Activated naive CD4-positive, alpha-beta T cell treated with anti-CD3 and anti-CD28 coated beads, Interleukin-2, amount 50 U/mL, for 72 hours (primary cell): Measurements from ENCODE around the gene MRPS6. TPM values are rescaled to one million over a fixed set of nuclear protein-coding genes. Genes with fewer than 3 reads are reported as not detected.

Experiments
- ATAC-seq, 2 donors: fragments of 150-1000 bp; cut with Tn5 transposase; 2 replicates each; pipeline ENCODE4 v1.10.0; 2021; ENCODE audit warnings: mild to moderate bottlenecking in 2 of 2, moderate library complexity in 2 of 2
- DNase-seq, 2 donors: peaks; one replicate each; pipeline ENCODE4 v3.0.0; 2021 to 2022; ENCODE audit warnings: low spot score in 2 of 2
- H3K27ac Mint-ChIP-seq, 2 donors: one replicate each; pipeline ENCODE4 v1.8.0; 2022; ENCODE audit warnings: mild to moderate bottlenecking in 2 of 2, mixed read lengths in 2 of 2
- H3K36me3 Mint-ChIP-seq, 2 donors: one replicate each; pipeline ENCODE4 v1.8.0; 2022; ENCODE audit warnings: mixed read lengths in 2 of 2
- H3K9me3 Mint-ChIP-seq, 2 donors: one replicate each; pipeline ENCODE4 v1.8.0; 2022; ENCODE audit warnings: mixed read lengths in 2 of 2
- total RNA-seq, 2 donors: library from RNA; stranded (reverse); gene quantifications; one replicate each; pipeline ENCODE4 v1.2.3, GENCODE V29; 2022

The MRPS6 gene
- total RNA-seq, 2 donors from 2014 or later = 114 to 146 TPM

DNA sequence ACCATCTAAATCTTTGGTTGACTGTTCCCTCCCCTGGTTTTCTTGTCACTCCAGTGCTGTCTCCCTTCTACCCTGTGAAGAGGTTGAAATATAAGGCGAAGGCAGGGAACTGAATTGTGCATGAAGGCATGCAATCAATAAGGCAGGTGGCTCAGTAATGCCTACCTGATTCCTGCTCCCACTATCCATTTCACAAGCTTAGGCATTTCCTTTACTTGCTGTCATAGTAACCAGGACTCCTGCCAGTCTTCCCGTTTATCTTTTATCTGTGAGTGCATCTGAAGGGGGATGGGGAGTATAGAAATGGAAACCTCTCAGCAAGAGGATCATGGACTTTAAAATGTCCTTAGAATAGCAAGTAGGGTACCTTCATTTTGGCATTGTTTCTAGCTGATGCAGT is 40.5 kb downstream of the MRPS6 start:
- ATAC-seq = no peak
- peaks cover 3 to 11% of the 10 kb centered on the region in 2 donors for H3K9me3 Mint-ChIP-seq
- DNase-seq = no peak
- no peak overlapping the region for H3K27ac Mint-ChIP-seq
- peaks cover 18 to 67% of the 10 kb centered on the region in 2 donors for H3K36me3 Mint-ChIP-seq

GRCh38 chr21:34115160-34115559 is 41.8 kb downstream of the MRPS6 start:
- H3K27ac Mint-ChIP-seq = no peak overlapping the region
- ATAC-seq (no peak), DNase-seq (no peak)
- H3K9me3 Mint-ChIP-seq = peaks cover 3 to 7% of the 10 kb centered on the region in 2 donors
- H3K36me3 Mint-ChIP-seq = peaks cover 13 to 62% of the 10 kb centered on the region in 2 donors

DNA sequence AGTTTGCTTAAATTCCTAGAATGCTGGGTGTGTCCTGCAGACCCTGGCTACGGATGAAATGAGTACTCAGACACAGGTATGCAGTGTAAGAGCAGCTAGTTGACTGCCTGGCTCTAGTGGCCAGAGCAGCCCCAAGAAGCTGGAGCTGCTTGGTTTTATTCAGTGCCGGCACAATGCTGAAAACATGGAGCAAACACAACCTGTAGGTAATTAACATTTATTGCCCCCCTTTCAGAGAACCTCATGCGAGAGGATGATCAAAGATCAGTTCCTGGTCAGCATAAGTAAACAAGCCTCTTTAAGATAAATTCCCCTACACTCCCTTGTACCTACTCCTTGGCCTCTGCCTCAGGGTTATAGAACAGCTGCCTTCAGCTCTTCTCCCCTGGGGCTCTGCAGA is 43.2 kb downstream of the MRPS6 start:
- ATAC-seq (no peak), DNase-seq (no peak)
- H3K27ac Mint-ChIP-seq = peak overlapping the region in 1 of 2 donors; percentile 18
- peaks cover 13 to 60% of the 10 kb centered on the region in 2 donors for H3K36me3 Mint-ChIP-seq
- H3K9me3 Mint-ChIP-seq = peaks cover 3 to 7% of the 10 kb centered on the region in 2 donors

- peaks cover 5 to 68% of the 10 kb centered on the region in 2 donors for H3K36me3 Mint-ChIP-seq
- ATAC-seq (no peak), DNase-seq (no peak)
- H3K27ac Mint-ChIP-seq = no peak overlapping the region
- H3K9me3 Mint-ChIP-seq = peaks cover 0 to 20% of the 10 kb centered on the region in 2 donors
Measured at GRCh38 chr21:34120867-34121266, 47.5 kb downstream of the MRPS6 start.

DNA sequence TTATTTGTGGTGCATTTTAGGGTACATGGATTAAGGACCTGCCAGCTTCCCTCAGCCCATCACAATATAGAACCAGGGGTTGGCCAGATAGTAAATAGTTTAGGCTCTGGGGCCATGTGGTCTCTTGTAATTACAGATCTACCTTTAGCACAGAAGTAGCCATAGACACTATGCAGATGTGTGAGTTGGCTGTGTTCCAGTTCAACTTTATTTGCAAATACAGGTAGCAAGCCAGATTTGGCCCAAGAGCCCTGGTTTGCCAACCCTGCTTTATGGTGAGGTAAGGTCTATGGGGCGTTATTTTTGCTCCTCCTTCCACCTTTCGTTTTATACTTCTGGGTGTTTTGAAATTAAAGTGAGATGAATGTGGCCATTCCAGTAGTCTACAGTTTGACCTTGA is 48.7 kb downstream of the MRPS6 start:
- Mint-ChIP-seq H3K36me3 (peaks cover 5 to 63% of the 10 kb centered on the region in 2 donors), H3K9me3 (peaks cover 0 to 20% of the 10 kb centered on the region in 2 donors), H3K27ac (peak overlapping the region in 1 of 2 donors; percentile 80)
- DNase-seq (no peak), ATAC-seq (no peak)

GRCh38 chr21:34123609-34124008 is 50.2 kb downstream of the MRPS6 start:
- peaks cover 5 to 52% of the 10 kb centered on the region in 2 donors for H3K36me3 Mint-ChIP-seq
- no peak for DNase-seq
- no peak for ATAC-seq
- H3K27ac Mint-ChIP-seq = peak overlapping the region in 1 of 2 donors; percentile 49
- H3K9me3 Mint-ChIP-seq = peaks cover 0 to 13% of the 10 kb centered on the region in 2 donors

DNA sequence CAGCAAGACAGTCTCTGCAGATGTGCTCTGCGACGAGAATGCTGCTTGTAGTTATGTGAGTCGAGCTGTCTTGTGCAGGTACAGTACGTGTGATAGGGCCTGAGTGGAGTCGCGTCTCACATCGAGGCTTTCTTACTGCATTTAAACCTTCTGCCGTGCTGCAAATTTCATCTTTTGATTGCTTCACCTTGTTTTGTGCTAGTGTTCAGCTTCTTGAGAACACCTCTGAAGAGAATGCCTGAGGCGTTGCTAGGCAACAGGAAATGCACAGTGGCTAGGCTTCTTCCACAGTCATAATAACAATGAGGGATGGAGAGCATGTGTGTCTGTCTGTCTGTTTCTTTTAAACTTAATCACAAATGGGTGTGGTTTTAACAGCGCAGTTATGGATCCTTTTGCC is 52.9 kb downstream of the MRPS6 start:
- no peak for ATAC-seq
- peaks cover 0 to 13% of the 10 kb centered on the region in 2 donors for H3K9me3 Mint-ChIP-seq
- no peak for DNase-seq
- peaks cover 12 to 52% of the 10 kb centered on the region in 2 donors for H3K36me3 Mint-ChIP-seq
- H3K27ac Mint-ChIP-seq = peak overlapping the region in 1 of 2 donors; percentile 73

DNA sequence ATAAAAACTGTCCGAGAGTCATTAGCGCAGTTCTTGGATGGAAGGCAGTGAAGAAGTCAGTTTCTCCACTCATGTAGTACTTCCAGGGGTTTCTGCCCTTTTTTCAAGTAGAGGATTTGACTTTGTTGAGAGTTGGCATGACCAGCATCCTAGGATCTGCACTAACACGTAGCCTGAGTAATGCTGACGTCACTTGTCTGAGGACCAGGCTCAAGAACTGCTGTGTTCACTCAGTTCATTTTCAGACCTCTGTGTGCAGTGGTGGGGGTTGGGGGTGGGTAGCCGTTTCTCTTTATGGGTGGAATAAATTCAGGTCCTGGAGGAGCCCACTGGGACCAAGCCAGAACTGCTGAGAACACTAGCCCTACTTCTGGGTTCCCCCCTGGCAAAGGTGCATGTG is 53.3 kb downstream of the MRPS6 start:
- Mint-ChIP-seq H3K36me3 (peaks cover 16 to 52% of the 10 kb centered on the region in 2 donors), H3K27ac (peak overlapping the region in 1 of 2 donors; percentile 73), H3K9me3 (peaks cover 0 to 13% of the 10 kb centered on the region in 2 donors)
- DNase-seq (no peak), ATAC-seq (no peak)

- no peak for DNase-seq
- H3K27ac Mint-ChIP-seq = peak overlapping the region; percentile 7 to 61
- no peak for ATAC-seq
- peaks cover 21 to 49% of the 10 kb centered on the region in 2 donors for H3K36me3 Mint-ChIP-seq
- H3K9me3 Mint-ChIP-seq = peaks cover 0 to 14% of the 10 kb centered on the region in 2 donors
Measured at GRCh38 chr21:34128124-34128523, 54.7 kb downstream of the MRPS6 start.

DNA sequence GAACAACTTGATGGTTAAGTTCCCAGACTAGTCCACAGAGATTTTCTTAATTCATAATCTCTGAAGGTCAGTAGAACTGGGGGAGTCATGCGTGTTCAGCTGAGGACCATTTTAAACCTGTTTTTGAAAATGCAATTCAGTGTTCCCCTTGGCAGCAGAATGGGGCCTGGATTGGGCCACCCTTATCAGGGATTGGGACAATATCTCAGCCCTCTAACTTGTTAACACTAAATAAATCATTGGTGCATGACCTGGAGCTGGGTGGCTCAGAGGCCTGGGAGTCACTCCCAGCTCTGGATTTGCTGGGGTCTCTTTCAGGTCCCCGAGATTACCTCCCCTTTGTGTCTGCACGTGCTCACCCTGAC is 55.3 kb downstream of the MRPS6 start:
- H3K9me3 Mint-ChIP-seq = peaks cover 3 to 16% of the 10 kb centered on the region in 2 donors
- H3K27ac Mint-ChIP-seq = peak overlapping the region; percentile 88 to 97
- ATAC-seq (no peak), DNase-seq (no peak)
- H3K36me3 Mint-ChIP-seq = peaks cover 26 to 49% of the 10 kb centered on the region in 2 donors

- H3K9me3 Mint-ChIP-seq = peaks cover 5 to 16% of the 10 kb centered on the region in 2 donors
- peaks cover 28 to 47% of the 10 kb centered on the region in 2 donors for H3K36me3 Mint-ChIP-seq
- peak; percentile 64 to 75 for DNase-seq
Measured at GRCh38 chr21:34129039-34129891, 55.9 kb downstream of the MRPS6 start.

DNA sequence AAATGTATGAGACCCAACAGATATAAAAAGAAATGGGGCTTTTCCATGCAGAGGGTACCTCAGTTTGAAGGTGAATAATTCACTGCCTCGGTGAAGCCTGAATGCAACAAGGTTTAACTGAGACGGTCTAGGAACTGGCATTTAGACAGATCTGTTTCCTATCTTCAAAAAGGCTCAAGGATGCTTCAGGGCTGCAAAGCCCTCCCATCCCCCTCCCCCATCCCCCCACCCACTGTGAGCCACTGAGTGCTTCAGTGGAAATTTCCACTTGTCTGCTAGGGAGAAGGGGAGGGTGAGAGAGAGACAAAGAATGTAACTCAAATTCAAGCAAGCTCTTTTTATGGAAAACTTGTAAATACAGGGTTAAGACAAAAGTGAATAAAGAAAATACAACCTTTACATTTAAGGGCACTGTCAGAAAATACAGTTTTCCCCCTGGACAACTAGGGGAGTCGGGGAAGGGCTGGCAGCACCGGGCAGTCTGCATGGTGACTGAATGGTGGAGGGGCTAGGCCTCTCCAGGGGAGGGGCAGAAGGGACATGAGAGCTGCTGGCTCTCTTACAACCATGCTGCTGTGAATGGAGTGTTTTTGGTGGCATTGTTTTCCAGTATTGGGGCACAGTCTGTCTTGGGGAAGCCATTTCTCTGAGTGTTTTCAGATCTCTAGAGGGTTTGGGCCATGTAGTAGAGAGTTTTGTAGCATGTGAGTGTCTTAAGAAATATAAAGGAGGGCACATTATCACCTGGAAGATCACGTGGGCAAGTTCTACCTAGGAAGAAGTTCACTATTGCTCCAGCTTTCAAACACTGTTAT is 56.7 kb downstream of the MRPS6 start:
- Mint-ChIP-seq H3K36me3 (peaks cover 30 to 45% of the 10 kb centered on the region in 2 donors), H3K27ac (peak overlapping the region; percentile 88 to 97), H3K9me3 (peaks cover 5 to 10% of the 10 kb centered on the region in 2 donors)
- peak in 1 of 2 donors; percentile 9 for ATAC-seq
- no peak for DNase-seq

More at GRCh38 chr21:34129039-34129891, 55.9 kb downstream of the MRPS6 start:
- peak overlapping the region; percentile 88 to 97 for H3K27ac Mint-ChIP-seq
- ATAC-seq = peak; percentile 89 to 92

GRCh38 chr21:34130716-34130985 is 57.3 kb downstream of the MRPS6 start:
- peaks cover 31 to 44% of the 10 kb centered on the region in 2 donors for H3K36me3 Mint-ChIP-seq
- H3K9me3 Mint-ChIP-seq = peaks cover 5 to 9% of the 10 kb centered on the region in 2 donors
- ATAC-seq = no peak
- no peak for DNase-seq
- H3K27ac Mint-ChIP-seq = peak overlapping the region; percentile 88 to 97

GRCh38 chr21:34131586-34131985 is 58.2 kb downstream of the MRPS6 start:
- H3K9me3 Mint-ChIP-seq = peaks cover 5 to 9% of the 10 kb centered on the region in 2 donors
- no peak for DNase-seq
- ATAC-seq = peak in 1 of 2 donors; percentile 46
- peak overlapping the region; percentile 88 to 97 for H3K27ac Mint-ChIP-seq
- H3K36me3 Mint-ChIP-seq = peaks cover 31 to 45% of the 10 kb centered on the region in 2 donors

- Mint-ChIP-seq H3K36me3 (peaks cover 31 to 51% of the 10 kb centered on the region in 2 donors), H3K27ac (peak overlapping the region; percentile 88 to 95), H3K9me3 (peaks cover 5 to 9% of the 10 kb centered on the region in 2 donors)
- DNase-seq = no peak
- ATAC-seq = no peak
Measured at GRCh38 chr21:34132202-34132601, 58.8 kb downstream of the MRPS6 start.

- peaks cover 5 to 9% of the 10 kb centered on the region in 2 donors for H3K9me3 Mint-ChIP-seq
- DNase-seq (no peak), ATAC-seq (no peak)
- H3K36me3 Mint-ChIP-seq = peaks cover 32 to 58% of the 10 kb centered on the region in 2 donors
- H3K27ac Mint-ChIP-seq = peak overlapping the region; percentile 88 to 95
Measured at GRCh38 chr21:34132926-34133325, 59.5 kb downstream of the MRPS6 start.

- ATAC-seq (peak; percentile 17 to 25), DNase-seq (no peak)
- H3K36me3 Mint-ChIP-seq = peaks cover 36 to 62% of the 10 kb centered on the region in 2 donors
- H3K27ac Mint-ChIP-seq = peak overlapping the region; percentile 88 to 95
- peaks cover 9% of the 10 kb centered on the region in 2 donors for H3K9me3 Mint-ChIP-seq
Measured at GRCh38 chr21:34133392-34133791, 60.0 kb downstream of the MRPS6 start.
